Sigmoid colon (tissue), 3 donors: ENCODE measurements around the gene MAD1L1.

ENCODE experiments used
- CTCF ChIP-seq, 4 experiments: fragments of 450-650 bp in 3 of 4; fragments of 200-600 bp in 1 of 4; IDR thresholded peaks; one replicate each; pipeline ENCODE4 v1.5.1; 2016 to 2019; ENCODE audit warnings: antibody characterized with exemption in 4 of 4, mild to moderate bottlenecking in 3 of 4, moderate library complexity in 2 of 4
- POLR2A ChIP-seq, 2 donors: fragments of 450-650 bp; IDR thresholded peaks; one replicate each; pipeline ENCODE4 v1.6.1; 2016; ENCODE audit warnings: antibody characterized with exemption in 2 of 2, mild to moderate bottlenecking in 2 of 2, moderate library complexity in 2 of 2

- TF ChIP-seq CTCF (IDR thresholded peaks at IDR 0.05) (no peak), POLR2A (IDR thresholded peaks at IDR 0.05) (no peak)
These were observed 149.4 kb downstream of the MAD1L1 start for GRCh38 chr7:2083362-2083761.
